ENCODE data around the gene FAM78A.
"Not testable (repeated sequence)": the region's sequence is repeated elsewhere in the genome, so short reads cannot be mapped to it uniquely, and the experiment has no call there.

Gene FAM78A

DNA sequence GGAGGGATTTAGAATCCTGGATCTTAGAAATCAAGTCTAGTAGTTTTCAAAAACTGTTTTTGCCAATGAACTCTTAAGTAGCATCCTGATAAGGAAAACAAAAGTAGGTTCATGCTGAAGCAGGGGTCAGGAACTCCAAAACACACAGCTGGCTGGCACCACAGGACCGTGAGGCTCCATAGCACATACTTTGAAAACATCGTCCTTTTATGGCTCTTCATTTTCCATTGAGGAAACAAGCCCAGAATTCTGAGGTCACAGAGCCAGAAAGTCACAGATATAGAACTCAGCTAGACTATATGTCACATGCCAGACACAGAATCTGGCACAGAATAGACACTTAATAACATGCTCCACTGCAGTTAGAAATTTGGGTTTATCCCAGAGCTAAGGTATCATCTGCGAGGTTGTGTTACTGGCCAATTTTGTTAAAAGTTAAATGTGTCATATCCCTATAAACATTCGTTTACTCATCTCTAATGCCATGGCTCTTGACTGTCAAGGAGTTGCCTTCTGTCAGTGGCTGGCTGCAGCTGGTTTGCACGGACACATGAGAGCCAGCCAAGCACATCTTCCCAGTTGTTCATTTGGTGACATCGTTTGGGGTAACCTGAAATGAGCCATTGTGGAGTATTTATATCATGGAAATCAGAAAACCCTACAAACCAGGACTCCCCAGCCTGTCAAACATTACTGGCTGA lies 58.8 kb downstream of the FAM78A start:
- DNase-seq (ENCODE audit: low read depth): no peak
- TF ChIP-seq, protein P1, sequence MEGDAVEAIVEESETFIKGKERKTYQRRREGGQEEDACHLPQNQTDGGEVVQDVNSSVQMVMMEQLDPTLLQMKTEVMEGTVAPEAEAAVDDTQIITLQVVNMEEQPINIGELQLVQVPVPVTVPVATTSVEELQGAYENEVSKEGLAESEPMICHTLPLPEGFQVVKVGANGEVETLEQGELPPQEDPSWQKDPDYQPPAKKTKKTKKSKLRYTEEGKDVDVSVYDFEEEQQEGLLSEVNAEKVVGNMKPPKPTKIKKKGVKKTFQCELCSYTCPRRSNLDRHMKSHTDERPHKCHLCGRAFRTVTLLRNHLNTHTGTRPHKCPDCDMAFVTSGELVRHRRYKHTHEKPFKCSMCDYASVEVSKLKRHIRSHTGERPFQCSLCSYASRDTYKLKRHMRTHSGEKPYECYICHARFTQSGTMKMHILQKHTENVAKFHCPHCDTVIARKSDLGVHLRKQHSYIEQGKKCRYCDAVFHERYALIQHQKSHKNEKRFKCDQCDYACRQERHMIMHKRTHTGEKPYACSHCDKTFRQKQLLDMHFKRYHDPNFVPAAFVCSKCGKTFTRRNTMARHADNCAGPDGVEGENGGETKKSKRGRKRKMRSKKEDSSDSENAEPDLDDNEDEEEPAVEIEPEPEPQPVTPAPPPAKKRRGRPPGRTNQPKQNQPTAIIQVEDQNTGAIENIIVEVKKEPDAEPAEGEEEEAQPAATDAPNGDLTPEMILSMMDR (IDR thresholded peaks at IDR 0.05; ENCODE audit: low read length, missing control alignments): no peak
- H3K4me3 ChIP-seq (replicated peaks; ENCODE audit: low read depth, low read length): no peak overlapping the region

DNA sequence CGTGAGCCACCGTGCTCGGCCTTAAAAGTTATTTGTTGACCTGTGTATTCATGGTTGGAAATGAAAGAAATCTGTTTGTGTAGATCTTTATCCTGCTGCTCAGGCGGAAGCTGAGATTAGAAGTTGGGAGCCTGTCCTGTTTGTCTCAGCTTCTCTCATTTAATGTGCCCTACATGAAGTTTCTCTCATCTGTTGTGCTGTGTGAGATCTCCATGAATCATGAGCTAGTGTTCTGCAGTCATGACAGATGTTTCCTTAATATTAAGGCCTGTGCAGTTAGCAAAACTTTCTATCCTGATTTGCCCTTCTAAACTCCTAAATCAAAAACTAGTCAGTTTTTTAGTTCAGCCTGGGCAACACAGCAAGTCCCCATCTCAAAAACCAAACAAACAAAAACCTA lies 59.5 kb downstream of the FAM78A start:
- DNase-seq (ENCODE audit: low read depth): no peak
- TF ChIP-seq, protein P1 (IDR thresholded peaks at IDR 0.05; ENCODE audit: low read length, missing control alignments): no peak
- H3K4me3 ChIP-seq (replicated peaks; ENCODE audit: low read depth, low read length): no peak overlapping the region

DNA sequence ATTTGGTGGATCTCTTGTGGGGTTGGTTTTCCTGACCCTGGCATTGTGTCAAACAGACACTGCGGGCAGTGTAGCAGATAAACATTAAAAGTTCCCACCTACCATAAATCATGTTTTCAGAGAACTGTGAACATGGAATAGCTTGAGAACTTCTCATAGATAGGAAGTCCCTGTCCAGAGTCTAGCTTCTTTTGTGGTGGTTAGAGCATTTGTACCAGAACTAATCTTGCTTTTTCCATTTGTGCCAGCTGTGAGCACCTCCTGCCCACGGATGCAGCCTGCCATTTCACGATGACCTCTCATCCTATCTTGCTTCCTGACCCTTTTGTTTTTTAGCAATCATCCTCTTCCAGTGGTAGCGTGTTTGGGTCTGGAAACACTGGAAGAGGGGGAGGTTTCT lies 61.4 kb downstream of the FAM78A start:
- no peak for DNase-seq (ENCODE audit: low read depth)
- TF ChIP-seq, protein P1 (IDR thresholded peaks at IDR 0.05; ENCODE audit: low read length, missing control alignments): no peak
- no peak overlapping the region for H3K4me3 ChIP-seq (replicated peaks; ENCODE audit: low read depth, low read length)

DNA sequence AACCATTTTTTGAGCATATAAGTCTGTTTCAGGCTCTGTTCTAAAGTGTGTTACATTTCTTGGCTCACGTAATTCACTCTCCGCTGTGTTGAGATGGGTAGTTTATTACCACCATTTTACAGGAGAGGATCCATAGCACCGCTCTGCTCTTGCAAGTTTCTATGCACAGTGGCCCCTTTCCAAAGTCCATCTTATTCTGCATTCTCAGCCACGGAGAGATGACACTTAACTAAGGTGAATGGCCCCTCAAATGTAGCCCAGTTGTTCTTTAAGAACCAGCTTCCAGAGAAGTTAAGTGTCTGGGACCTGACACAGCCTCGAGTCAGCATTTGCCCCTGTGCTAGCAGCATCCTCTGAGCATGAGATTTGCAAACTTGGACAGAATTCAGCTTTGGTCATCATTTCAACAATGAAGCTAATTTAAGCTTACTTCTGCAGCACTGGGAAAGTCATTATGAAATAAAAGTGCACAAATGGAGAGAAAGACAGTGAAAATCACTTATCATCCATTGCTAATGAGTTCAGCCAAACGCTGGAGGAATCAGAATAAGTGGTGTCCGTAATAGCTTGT lies 61.9 kb downstream of the FAM78A start:
- DNase-seq (ENCODE audit: low read depth): no peak
- no peak overlapping the region for H3K4me3 ChIP-seq (replicated peaks; ENCODE audit: low read depth, low read length)
- TF ChIP-seq, protein P1 (IDR thresholded peaks at IDR 0.05; ENCODE audit: low read length, missing control alignments): no peak

DNA sequence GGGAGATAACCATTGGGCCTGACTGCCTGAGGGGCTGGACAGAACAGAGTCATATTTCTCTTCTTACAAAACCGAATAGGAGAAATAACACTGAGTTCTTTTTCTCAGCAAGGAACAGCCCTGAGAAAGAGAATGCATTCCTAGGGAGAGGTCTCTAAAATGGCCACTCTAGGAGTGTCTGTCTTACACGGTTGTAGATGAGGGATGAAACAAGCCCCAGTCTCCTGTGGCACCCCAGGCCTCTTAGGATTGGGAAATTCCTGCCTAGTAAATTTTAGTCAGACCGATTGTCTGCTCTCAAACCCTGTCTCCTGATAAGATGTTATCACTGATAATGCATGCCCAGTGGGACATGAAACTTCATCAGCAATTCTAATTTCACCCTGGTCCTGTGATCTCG lies 64.4 kb downstream of the FAM78A start:
- not testable (repeated sequence) for H3K4me3 ChIP-seq (replicated peaks; ENCODE audit: low read depth, low read length); DNase-seq (ENCODE audit: low read depth)

Measured in fibroblast of pulmonary artery (primary cell).